Activated naive CD8-positive, alpha-beta T cell treated with anti-CD3 and anti-CD28 coated beads, Interleukin-2, amount 10 ng/mL, durations not matched to agents 7 days and 5 days (primary cell): ENCODE measurements around the gene DDX25. TPM values are rescaled to one million over a fixed set of nuclear protein-coding genes. Genes with fewer than 3 reads are reported as not detected.
"Not testable (repeated sequence)": the region's sequence is repeated elsewhere in the genome, so short reads cannot be mapped to it uniquely, and the experiment has no call there.

Experiments used
- ATAC-seq: fragments of 150-1000 bp; cut with Tn5 transposase; one replicate; pipeline ENCODE4 v1.10.0; 2021; ENCODE audit warnings: low read depth, moderate library complexity
- POLR2A ChIA-PET: fragments of 350-600 bp; sonication (Branson Sonifier 250); formaldehyde crosslinking; loops from one replicate; lab custom pipeline; 2021; ENCODE audit warnings: antibody characterized with exemption; lab: Charles Lee
- DNase-seq: peaks from one replicate; pipeline ENCODE4 v3.0.0; 2021
- H3K27ac Mint-ChIP-seq: one replicate; pipeline ENCODE4 v1.8.0; 2022; ENCODE audit warnings: mild to moderate bottlenecking, mixed read lengths
- H3K27me3 Mint-ChIP-seq: one replicate; pipeline ENCODE4 v1.8.0; 2022; ENCODE audit warnings: mild to moderate bottlenecking, moderate library complexity, mixed read lengths
- H3K36me3 Mint-ChIP-seq: one replicate; pipeline ENCODE4 v1.8.0; 2021; ENCODE audit warnings: mild to moderate bottlenecking, mixed read lengths
- H3K4me1 Mint-ChIP-seq: one replicate; pipeline ENCODE4 v1.8.0; 2021; ENCODE audit warnings: mixed read lengths
- H3K4me3 Mint-ChIP-seq: one replicate; pipeline ENCODE4 v1.8.0; 2022; ENCODE audit warnings: mild to moderate bottlenecking, moderate library complexity, mixed read lengths
- H3K9me3 Mint-ChIP-seq: one replicate; pipeline ENCODE4 v1.8.0; 2021; ENCODE audit warnings: mixed read lengths
- total RNA-seq, 2 experiments: library from RNA; stranded (reverse); gene quantifications; one replicate each; pipeline ENCODE4 v1.2.3, GENCODE V29; 2021

Gene DDX25
- total RNA-seq, 2 experiments from 2014 or later = not detected

- Mint-ChIP-seq H3K27ac (peak within 1 kb of the TSS; percentile 91), H3K27me3 (no peaks in the 10 kb centered on the region), H3K4me3 (peak within 1 kb of the TSS; percentile 84), H3K4me1 (peaks cover 20% of the 10 kb centered on the region), H3K9me3 (no peaks in the 10 kb centered on the region), H3K36me3 (peaks cover 8% of the 10 kb centered on the region)
- ATAC-seq (peak; percentile 84), DNase-seq (peak; percentile 100)
- POLR2A ChIA-PET = interaction anchor here (0.5 to 2.5 kb wide), 20 partner anchors 9 to 1087 kb away, joined by 3 to 44 read pairs (median 6); partner anchors contain the start of genes CCDC15, CHEK1, DDX25 and EI24
Observed at GRCh38 chr11:125887373-125888324, 16.7 kb upstream of the DDX25 start, which contains the start of gene HYLS1. HYLS1 (plus strand) TSS chr11:125887668; CDS start chr11:125899369, 11,701 bp downstream.

- Mint-ChIP-seq H3K4me1 (peaks cover 23% of the 10 kb centered on the region), H3K36me3 (peaks cover 25% of the 10 kb centered on the region), H3K27me3 (no peaks in the 10 kb centered on the region), H3K27ac (no peak overlapping the region), H3K9me3 (no peaks in the 10 kb centered on the region), H3K4me3 (peak overlapping the region; percentile 11)
- DNase-seq (no peak), ATAC-seq (no peak)
- POLR2A ChIA-PET = interaction anchor here (0.7 to 1.3 kb wide), 2 partner anchors 12 to 320 kb away, joined by 3 read pairs; partner anchors contain the start of gene PUS3
Observed at GRCh38 chr11:125890447-125891100, 13.7 kb upstream of the DDX25 start.

GRCh38 chr11:125892071-125892470, 12.2 kb upstream of the DDX25 start:
- ATAC-seq = no peak
- Mint-ChIP-seq H3K27me3 (no peaks in the 10 kb centered on the region), H3K4me3 (no peak overlapping the region), H3K4me1 (peaks cover 23% of the 10 kb centered on the region), H3K9me3 (no peaks in the 10 kb centered on the region), H3K27ac (no peak overlapping the region), H3K36me3 (peaks cover 27% of the 10 kb centered on the region)
- POLR2A ChIA-PET = no interaction called here
- DNase-seq = no peak

GRCh38 chr11:125892994-125893393, 11.3 kb upstream of the DDX25 start:
- ATAC-seq (no peak), DNase-seq (no peak)
- Mint-ChIP-seq H3K36me3 (peaks cover 29% of the 10 kb centered on the region), H3K27me3 (no peaks in the 10 kb centered on the region), H3K4me3 (no peak overlapping the region), H3K27ac (no peak overlapping the region), H3K9me3 (no peaks in the 10 kb centered on the region), H3K4me1 (peaks cover 25% of the 10 kb centered on the region)
- POLR2A ChIA-PET = interaction anchor here (1.0 kb wide), 1 partner anchor 10 kb away, joined by 3 read pairs; the partner anchor contains the start of gene PUS3

- Mint-ChIP-seq H3K4me3 (peak overlapping the region; percentile 89), H3K27ac (peak overlapping the region; percentile 64), H3K4me1 (peaks cover 22% of the 10 kb centered on the region), H3K9me3 (no peaks in the 10 kb centered on the region), H3K36me3 (peaks cover 15% of the 10 kb centered on the region), H3K27me3 (peaks cover 21% of the 10 kb centered on the region)
- POLR2A ChIA-PET = interaction anchor here (0.6 to 2.7 kb wide), 2 partner anchors 15 to 279 kb away, joined by 4 to 44 read pairs; partner anchors contain the start of gene HYLS1
- DNase-seq = no peak
- ATAC-seq = no peak
Observed at GRCh38 chr11:125901872-125902271, 2.4 kb upstream of the DDX25 start.

- peaks cover 15% of the 10 kb centered on the region for H3K36me3 Mint-ChIP-seq
- no peak for ATAC-seq
- peak overlapping the region; percentile 89 for H3K4me3 Mint-ChIP-seq
- no peak for DNase-seq
- no peaks in the 10 kb centered on the region for H3K9me3 Mint-ChIP-seq
- POLR2A ChIA-PET = interaction anchor here (0.6 to 2.7 kb wide), 6 partner anchors 10 to 413 kb away, joined by 3 to 44 read pairs (median 4); partner anchors contain the start of gene HYLS1
- H3K4me1 Mint-ChIP-seq = peaks cover 19% of the 10 kb centered on the region
- H3K27me3 Mint-ChIP-seq = peaks cover 22% of the 10 kb centered on the region
- H3K27ac Mint-ChIP-seq = peak overlapping the region; percentile 86
Observed at GRCh38 chr11:125902277-125902926, 1.9 kb upstream of the DDX25 start.

GRCh38 chr11:125902927-125903710, 1.2 kb upstream of the DDX25 start, which contains the start of gene PUS3:
PUS3 (minus strand) TSS chr11:125903206; CDS start chr11:125896284, 6,922 bp downstream.
- no peaks in the 10 kb centered on the region for H3K9me3 Mint-ChIP-seq
- H3K27ac Mint-ChIP-seq = peak within 1 kb of the TSS; percentile 86
- ATAC-seq (peak; percentile 95), DNase-seq (peak; percentile 88)
- H3K4me3 Mint-ChIP-seq = peak within 1 kb of the TSS; percentile 89
- peaks cover 11% of the 10 kb centered on the region for H3K36me3 Mint-ChIP-seq
- H3K27me3 Mint-ChIP-seq = peaks cover 22% of the 10 kb centered on the region
- peaks cover 15% of the 10 kb centered on the region for H3K4me1 Mint-ChIP-seq
- POLR2A ChIA-PET = interaction anchor here (0.6 to 2.7 kb wide), 7 partner anchors 10 to 412 kb away, joined by 3 to 44 read pairs (median 3); partner anchors contain the start of genes CHEK1 and HYLS1

- POLR2A ChIA-PET = interaction anchor here (2.7 kb wide), 1 partner anchor 17 kb away, joined by 44 read pairs; the partner anchor contains the start of gene HYLS1
- DNase-seq (no peak), ATAC-seq (no peak)
- H3K4me1 Mint-ChIP-seq = peaks cover 13% of the 10 kb centered on the region
- no peak overlapping the region for H3K27ac Mint-ChIP-seq
- H3K9me3 Mint-ChIP-seq = no peaks in the 10 kb centered on the region
- peaks cover 25% of the 10 kb centered on the region for H3K27me3 Mint-ChIP-seq
- peaks cover 9% of the 10 kb centered on the region for H3K36me3 Mint-ChIP-seq
- H3K4me3 Mint-ChIP-seq = peak overlapping the region; percentile 67
Observed at GRCh38 chr11:125904678-125905077, 370 bp downstream of the DDX25 start.

GRCh38 chr11:125910226-125910849, 6.0 kb downstream of the DDX25 start:
- H3K9me3 Mint-ChIP-seq = no peaks in the 10 kb centered on the region
- H3K4me3 Mint-ChIP-seq = no peak overlapping the region
- ATAC-seq (no peak), DNase-seq (no peak)
- POLR2A ChIA-PET = no interaction called here
- H3K36me3 Mint-ChIP-seq = no peaks in the 10 kb centered on the region
- H3K27me3 Mint-ChIP-seq = peaks cover 25% of the 10 kb centered on the region
- H3K27ac Mint-ChIP-seq = no peak overlapping the region
- no peaks in the 10 kb centered on the region for H3K4me1 Mint-ChIP-seq

GRCh38 chr11:125914601-125915000, 10.3 kb downstream of the DDX25 start:
- peaks cover 20% of the 10 kb centered on the region for H3K27me3 Mint-ChIP-seq
- H3K4me3 Mint-ChIP-seq, H3K27ac Mint-ChIP-seq, DNase-seq, H3K9me3 Mint-ChIP-seq, H3K4me1 Mint-ChIP-seq, POLR2A ChIA-PET, ATAC-seq, H3K36me3 Mint-ChIP-seq: not testable (repeated sequence)

GRCh38 chr11:125916683-125917347, 12.5 kb downstream of the DDX25 start:
- DNase-seq = no peak
- Mint-ChIP-seq H3K27me3 (peaks cover 14% of the 10 kb centered on the region), H3K9me3 (no peaks in the 10 kb centered on the region), H3K36me3 (no peaks in the 10 kb centered on the region), H3K4me3 (no peak overlapping the region), H3K27ac (no peak overlapping the region), H3K4me1 (no peaks in the 10 kb centered on the region)
- no peak for ATAC-seq
- POLR2A ChIA-PET = interaction anchor here (0.7 kb wide), 1 partner anchor 351 kb away, joined by 3 read pairs; no protein-coding TSS in a partner anchor
